ENCODE data around the gene TFEB.

DNA sequence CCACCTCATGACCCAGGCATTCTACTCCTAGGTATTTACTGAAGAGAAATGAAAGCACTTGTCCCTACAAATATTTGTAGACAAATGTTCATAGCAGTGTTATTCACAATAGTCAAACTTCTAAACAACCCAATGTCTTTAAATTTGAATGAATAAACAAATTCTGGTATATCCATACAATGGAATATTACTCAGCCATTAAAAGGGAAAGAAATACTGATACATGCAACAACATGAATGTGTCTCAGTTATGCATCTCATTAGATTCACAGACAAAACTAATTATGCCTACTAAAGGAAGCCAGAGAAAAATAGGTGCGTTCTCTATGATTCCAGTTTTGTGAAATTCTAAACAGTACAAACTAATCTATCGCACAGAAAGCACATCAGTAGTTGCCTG is 66.4 kb downstream of the TFEB start:
- TF ChIP-seq POLR2AphosphoS5 (IDR thresholded peaks at IDR 0.05) (no peak), CTCF (IDR thresholded peaks at IDR 0.05) (no peak)
